SJCRH30 (cell line): ENCODE results near the gene TMEM120A. TPM values are rescaled to one million over a fixed set of nuclear protein-coding genes. Genes with fewer than 3 reads are reported as not detected.
"Not testable (repeated sequence)": the region's sequence is repeated elsewhere in the genome, so short reads cannot be mapped to it uniquely, and the experiment has no call there.

ENCODE experiments used
- DNase-seq, 2 experiments: peaks; one replicate each; pipeline ENCODE4 v3.0.0-alpha.2; 2015 to 2020
- H3K27ac ChIP-seq: fragments of 250-450 bp; sonication (Bioruptor Pico); 2 replicates; pipeline ENCODE4 v1.5.1; 2020; ENCODE audit warnings: mild to moderate bottlenecking, moderate library complexity
- H3K27me3 ChIP-seq: fragments of 250-450 bp; sonication (Bioruptor Pico); 2 replicates; pipeline ENCODE4 v1.5.1; 2020; ENCODE audit warnings: mild to moderate bottlenecking, moderate library complexity
- H3K36me3 ChIP-seq: fragments of 250-450 bp; sonication (Bioruptor Pico); 2 replicates; pipeline ENCODE4 v1.5.1; 2020; ENCODE audit warnings: mild to moderate bottlenecking, moderate library complexity
- H3K4me1 ChIP-seq: fragments of 250-450 bp; sonication (Bioruptor Pico); 2 replicates; pipeline ENCODE4 v1.5.1; 2020; ENCODE audit warnings: mild to moderate bottlenecking, moderate library complexity
- H3K4me3 ChIP-seq: fragments of 250-450 bp; sonication (Bioruptor Pico); 2 replicates; pipeline ENCODE4 v1.5.1; 2020; ENCODE audit warnings: mild to moderate bottlenecking, moderate library complexity
- H3K9me3 ChIP-seq: fragments of 250-450 bp; sonication (Bioruptor Pico); replicated peaks from 2 replicates; pipeline ENCODE4 v1.5.1; 2020; ENCODE audit warnings: mild to moderate bottlenecking, moderate library complexity
- total RNA-seq: library from RNA; depleted of rRNA; stranded (reverse); fragments of >200 nt; shearing (Covaris generic); gene quantifications from 2 replicates; pipeline ENCODE4 v1.2.3, GENCODE V29; 2014

The TMEM120A gene
- total RNA-seq, 1 experiment from 2014 or later = 14.0 TPM

DNA sequence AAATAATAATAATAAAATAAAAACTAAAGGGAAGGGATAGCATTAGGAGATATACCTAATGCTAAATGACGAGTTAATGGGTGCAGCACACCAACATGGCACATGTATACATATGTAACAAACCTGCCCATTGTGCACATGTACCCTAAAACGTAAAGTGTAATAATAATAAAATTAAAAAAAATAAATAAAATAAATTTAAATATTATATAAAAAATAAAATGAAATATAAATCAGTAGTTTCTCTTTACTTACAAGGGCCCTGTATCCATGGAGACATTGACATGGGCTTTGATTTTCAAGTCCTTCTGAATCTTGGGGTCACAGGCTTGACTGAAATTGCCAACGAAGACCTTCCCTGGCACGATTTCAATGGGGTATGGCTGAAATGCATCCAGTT lies 10.6 kb upstream of the TMEM120A start:
- Histone ChIP-seq H3K36me3 (peaks cover 11% of the 10 kb centered on the region; the same call in 1 of the 2 replicates), H3K4me1 (peaks cover 12% of the 10 kb centered on the region)
- H3K27ac ChIP-seq, H3K9me3 ChIP-seq, H3K4me3 ChIP-seq, H3K27me3 ChIP-seq, DNase-seq: not testable (repeated sequence)

DNA sequence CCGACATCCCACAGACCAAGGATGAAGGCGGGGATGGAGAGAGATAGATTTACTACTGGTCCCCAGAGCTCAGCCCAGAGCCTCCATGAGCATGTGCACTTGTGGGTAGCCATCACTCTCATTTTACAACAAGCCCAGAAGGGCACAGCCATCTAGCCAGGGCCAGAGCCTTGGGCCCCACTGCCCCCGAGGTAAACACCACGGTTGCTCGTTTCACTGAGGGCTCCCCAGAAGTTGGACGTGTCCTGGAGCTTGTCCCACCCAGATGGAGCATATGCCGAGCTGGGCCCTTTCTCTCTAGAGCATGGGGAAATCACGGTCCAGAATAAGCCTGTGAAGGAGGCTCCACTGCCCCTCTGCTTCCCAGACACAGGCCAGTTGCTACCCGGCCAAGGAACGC lies 9.0 kb upstream of the TMEM120A start:
- no peak overlapping the region for H3K4me3 ChIP-seq
- no peaks in the 10 kb centered on the region for H3K27me3 ChIP-seq
- H3K36me3 ChIP-seq = peaks cover 14% of the 10 kb centered on the region
- no peak overlapping the region for H3K27ac ChIP-seq
- H3K4me1 ChIP-seq = no peaks in the 10 kb centered on the region
- DNase-seq = no peak
- no peaks in the 10 kb centered on the region for H3K9me3 ChIP-seq

DNA sequence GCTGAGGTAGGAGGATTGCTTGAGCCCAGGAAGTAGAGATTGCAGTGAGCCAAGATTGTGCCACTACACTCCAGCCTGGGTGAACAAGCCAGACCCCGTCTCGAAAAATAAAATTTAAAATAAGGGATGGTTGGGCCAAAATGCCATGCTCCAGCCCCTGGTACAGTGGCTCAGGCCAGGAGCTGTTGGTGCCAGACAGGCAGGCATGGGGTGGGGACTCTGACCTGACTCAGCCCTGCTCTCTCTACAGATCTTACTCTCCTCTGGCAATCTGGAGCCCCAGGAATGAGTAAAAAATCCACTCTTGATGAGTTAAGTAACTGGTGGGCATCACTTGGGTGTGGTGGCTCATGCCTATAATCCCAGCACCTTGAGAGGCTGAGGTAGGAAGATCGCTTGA lies 8.4 kb upstream of the TMEM120A start:
- no peaks in the 10 kb centered on the region for H3K4me1 ChIP-seq
- peaks cover 16% of the 10 kb centered on the region for H3K36me3 ChIP-seq
- no peaks in the 10 kb centered on the region for H3K27me3 ChIP-seq
- H3K27ac ChIP-seq = no peak overlapping the region
- DNase-seq = no peak
- H3K9me3 ChIP-seq = no peaks in the 10 kb centered on the region
- no peak overlapping the region for H3K4me3 ChIP-seq

DNA sequence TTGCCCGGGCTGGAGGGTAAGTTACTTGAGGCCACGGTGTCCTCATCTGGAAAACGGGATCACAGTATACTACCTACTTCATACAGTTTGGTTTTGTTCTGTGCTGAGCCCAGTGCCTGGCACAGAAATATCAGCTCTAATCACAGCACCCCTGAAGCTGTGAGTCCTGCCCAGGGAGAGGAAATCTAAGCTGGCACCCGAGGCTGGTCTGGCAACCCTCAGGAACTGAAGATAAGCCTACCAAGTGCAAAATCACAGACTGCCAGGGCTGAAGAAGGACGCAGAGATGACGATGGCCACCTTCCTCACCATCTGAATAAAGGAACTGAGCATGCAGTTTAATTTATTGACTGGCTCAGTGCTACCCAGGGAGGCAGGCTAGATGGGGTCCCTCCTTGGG lies 7.7 kb upstream of the TMEM120A start:
- no peaks in the 10 kb centered on the region for H3K27me3 ChIP-seq
- no peak for DNase-seq
- H3K9me3 ChIP-seq = no peaks in the 10 kb centered on the region
- H3K27ac ChIP-seq = no peak overlapping the region
- H3K4me1 ChIP-seq = no peaks in the 10 kb centered on the region
- peaks cover 17% of the 10 kb centered on the region for H3K36me3 ChIP-seq
- no peak overlapping the region for H3K4me3 ChIP-seq

DNA sequence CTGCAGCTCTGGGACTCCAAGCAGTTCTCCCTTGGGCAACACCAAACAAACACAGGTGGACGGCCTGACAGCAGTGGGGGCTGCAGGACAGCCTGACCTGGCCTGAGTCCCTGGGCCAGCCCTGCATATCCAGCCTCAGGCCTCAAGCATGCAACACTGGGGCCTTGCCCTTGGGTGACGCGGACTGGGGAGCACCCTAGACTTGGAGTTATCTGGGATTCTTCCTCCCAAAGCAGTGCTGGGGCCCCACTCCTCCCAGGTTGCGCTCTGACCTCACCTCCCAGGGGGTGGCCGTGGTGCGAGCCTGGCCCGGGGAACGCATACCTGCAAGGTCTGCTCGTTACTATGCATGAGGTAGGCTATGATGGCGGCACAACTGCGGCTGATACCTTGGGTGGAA lies 6.2 kb upstream of the TMEM120A start:
- Histone ChIP-seq H3K4me1 (no peaks in the 10 kb centered on the region), H3K27ac (no peak overlapping the region), H3K4me3 (no peak overlapping the region), H3K36me3 (peaks cover 17% of the 10 kb centered on the region), H3K9me3 (no peaks in the 10 kb centered on the region), H3K27me3 (no peaks in the 10 kb centered on the region)
- no peak for DNase-seq

DNA sequence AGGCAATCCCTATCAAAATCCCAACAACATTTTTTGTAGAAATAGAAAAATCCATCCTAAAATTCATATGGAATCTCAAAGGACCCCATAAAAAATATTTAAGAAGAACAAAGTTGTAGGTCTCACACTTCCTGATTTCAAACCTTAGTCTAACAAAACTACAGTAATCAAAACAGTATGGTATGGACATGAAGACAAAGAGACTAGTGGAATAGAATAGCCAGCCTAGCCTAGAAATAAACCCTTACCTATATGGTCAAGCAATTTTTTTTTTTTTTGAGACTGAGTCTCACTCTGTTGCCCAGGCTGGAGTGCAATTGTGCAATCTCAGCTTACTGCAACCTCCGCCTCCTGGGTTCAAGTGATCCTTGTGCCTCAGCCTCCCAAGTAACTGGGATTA lies 3.6 kb upstream of the TMEM120A start:
- Histone ChIP-seq H3K27ac (no peak overlapping the region), H3K9me3 (no peaks in the 10 kb centered on the region), H3K36me3 (peaks cover 13% of the 10 kb centered on the region), H3K4me3 (no peak overlapping the region), H3K4me1 (peaks cover 6% of the 10 kb centered on the region), H3K27me3 (no peaks in the 10 kb centered on the region)
- no peak for DNase-seq

DNA sequence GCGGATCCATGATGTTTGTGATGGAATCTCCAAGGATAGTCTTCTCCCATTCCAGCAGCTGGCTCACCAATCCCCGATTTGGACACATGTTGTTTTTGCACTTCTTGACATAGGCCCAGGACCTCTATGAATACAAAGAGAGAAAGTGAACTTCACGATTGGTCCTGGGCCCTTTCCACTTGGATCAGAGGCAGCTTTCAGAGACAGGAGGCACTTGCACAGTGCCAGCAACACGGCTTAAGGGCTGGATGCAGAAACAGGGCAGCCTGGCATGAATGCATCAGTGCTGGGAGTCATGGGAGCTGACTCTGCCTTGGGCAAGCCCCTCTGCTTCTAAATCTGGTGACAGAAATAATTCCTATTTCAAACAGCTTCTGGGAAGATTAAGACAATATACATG lies 2.1 kb upstream of the TMEM120A start:
- no peaks in the 10 kb centered on the region for H3K27me3 ChIP-seq
- H3K27ac ChIP-seq = no peak overlapping the region
- H3K9me3 ChIP-seq = no peaks in the 10 kb centered on the region
- H3K4me1 ChIP-seq = peaks cover 10% of the 10 kb centered on the region
- no peak overlapping the region for H3K4me3 ChIP-seq
- no peak for DNase-seq
- H3K36me3 ChIP-seq = peaks cover 6% of the 10 kb centered on the region; the same call in 1 of the 2 replicates

DNA sequence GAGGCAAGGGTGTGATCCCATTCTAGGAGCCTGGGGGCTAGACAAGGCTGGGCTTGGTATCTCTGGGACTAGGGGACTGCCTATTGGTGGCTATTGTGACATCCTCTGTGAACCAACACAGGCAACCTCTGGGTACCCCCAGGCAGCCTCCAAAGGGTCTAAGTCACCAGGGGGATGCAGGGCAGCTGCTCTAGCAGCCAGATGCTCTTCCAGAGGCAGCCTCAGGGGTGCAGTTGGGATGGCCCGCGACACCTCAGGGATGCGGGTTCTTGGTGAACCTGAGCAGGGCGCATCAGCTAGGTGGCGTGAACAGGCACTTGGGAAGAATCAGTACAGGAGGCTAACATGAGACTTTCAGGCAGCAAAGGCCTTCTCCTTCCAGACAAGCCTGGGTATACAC lies 1.6 kb upstream of the TMEM120A start:
- Histone ChIP-seq H3K27ac (no peak overlapping the region), H3K36me3 (peaks cover 6% of the 10 kb centered on the region; the same call in 1 of the 2 replicates), H3K4me1 (peaks cover 15% of the 10 kb centered on the region), H3K27me3 (no peaks in the 10 kb centered on the region), H3K9me3 (no peaks in the 10 kb centered on the region), H3K4me3 (no peak overlapping the region)
- no peak for DNase-seq

DNA sequence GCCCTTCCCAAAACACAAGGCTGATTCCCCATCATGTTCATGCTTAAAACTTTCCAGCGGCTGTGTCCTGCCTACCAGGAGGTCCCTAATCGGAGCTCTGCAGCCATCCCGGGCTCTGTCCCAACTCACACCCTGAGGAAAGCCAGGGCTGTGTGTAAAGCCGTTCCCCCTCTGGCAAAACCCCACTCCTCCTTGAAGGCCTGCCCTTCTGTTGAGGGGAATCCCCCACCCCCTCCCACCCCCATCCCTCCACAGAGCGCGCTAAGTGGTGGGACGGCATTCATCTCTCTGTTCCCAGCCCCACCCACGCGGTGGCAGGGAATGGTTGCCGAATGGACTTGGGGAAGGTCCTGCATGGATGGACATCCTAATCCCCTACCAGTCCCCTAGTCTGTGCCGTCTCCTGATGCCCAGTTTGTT lies 667 bp upstream of the TMEM120A start:
- no peak overlapping the region for H3K27ac ChIP-seq
- H3K4me3 ChIP-seq = peak overlapping the region; percentile 77
- H3K36me3 ChIP-seq = peaks cover 6% of the 10 kb centered on the region; the same call in 1 of the 2 replicates
- H3K27me3 ChIP-seq = no peaks in the 10 kb centered on the region
- H3K9me3 ChIP-seq = no peaks in the 10 kb centered on the region
- peaks cover 20% of the 10 kb centered on the region for H3K4me1 ChIP-seq
- DNase-seq = no peak

DNA sequence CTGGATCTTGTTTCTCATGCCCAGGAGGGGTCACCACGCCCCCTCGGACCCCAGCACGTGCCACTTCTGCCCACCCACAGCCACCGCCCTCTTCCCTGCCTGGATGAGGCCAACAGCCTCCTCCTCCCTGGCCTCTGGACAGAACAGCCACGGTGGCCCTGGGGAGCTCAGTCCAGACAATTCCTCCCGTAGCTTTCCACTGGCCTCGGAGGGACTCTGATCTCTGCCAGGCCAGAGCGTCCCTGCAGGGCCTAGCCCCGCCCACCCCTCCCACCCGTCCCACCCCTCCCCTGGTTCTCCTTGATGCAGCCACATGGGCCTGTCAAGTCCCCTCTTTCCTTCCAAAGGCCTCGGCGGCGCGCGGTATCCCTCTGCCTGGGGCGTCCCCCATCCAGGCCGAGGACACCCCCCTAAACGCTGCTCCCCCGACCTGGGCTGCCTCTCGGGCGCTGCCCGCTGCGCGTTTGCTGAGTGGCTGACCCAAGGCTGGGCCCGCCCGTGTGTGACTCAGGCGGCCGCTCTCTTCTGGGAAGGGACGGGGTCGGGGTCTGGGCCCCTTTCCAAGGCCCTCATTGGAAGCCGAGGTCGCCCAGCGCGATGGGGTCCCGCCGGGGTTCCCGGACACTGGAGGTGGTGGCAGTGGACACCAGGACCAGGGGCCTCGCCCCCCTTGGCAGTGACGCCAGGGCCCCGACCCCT lies 557 bp downstream of the TMEM120A start:
- Histone ChIP-seq H3K27me3 (no peaks in the 10 kb centered on the region), H3K9me3 (no peaks in the 10 kb centered on the region), H3K36me3 (0 out of 2 replicates have a peak, but pooled peaks cover 3% of the 10 kb centered on the region), H3K27ac (peak overlapping the region; percentile 43), H3K4me1 (peaks cover 28% of the 10 kb centered on the region), H3K4me3 (peak overlapping the region; percentile 77)
- peak; percentile 81 to 83 for DNase-seq

DNA sequence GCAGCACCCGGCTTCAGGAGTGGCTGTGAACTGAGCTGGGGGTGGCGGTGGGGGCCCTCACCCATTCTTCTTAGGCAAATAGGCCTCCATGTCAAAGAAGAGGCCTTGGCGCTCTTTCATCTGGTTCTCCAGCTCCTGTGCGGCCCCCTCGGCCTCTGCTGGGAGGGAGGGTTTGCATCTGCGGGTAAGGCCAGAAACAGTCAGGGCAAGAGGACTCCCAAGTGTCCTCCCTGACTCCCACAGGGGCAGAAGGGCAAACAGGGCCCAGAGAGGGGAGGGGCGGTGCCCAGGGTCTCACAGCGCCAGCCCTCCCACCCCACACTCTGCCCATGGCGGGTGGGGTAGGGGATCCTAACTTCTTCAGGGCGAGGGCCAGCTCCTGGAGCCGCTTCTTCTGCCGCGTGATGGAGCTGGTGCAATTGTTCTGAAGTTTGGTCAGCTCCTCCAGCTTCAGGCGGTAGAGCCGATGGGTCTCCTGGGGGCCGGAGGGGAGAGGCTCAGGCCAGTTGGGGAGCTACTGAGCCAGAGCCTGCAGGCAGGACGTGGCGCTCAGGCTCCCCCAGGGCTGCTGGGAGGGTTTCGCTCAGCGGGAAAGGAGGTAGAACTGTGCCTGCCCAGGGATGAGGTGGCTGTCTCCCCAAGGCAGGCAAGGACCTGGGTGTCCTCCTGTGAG lies 2.2 kb downstream of the TMEM120A start:
- Histone ChIP-seq H3K9me3 (no peaks in the 10 kb centered on the region), H3K27me3 (no peaks in the 10 kb centered on the region), H3K27ac (no peak overlapping the region), H3K36me3 (peaks cover 9% of the 10 kb centered on the region; the same call in 1 of the 2 replicates), H3K4me3 (no peak overlapping the region), H3K4me1 (peaks cover 28% of the 10 kb centered on the region)
- peak in 1 of 2 experiments; percentile 6 for DNase-seq

DNA sequence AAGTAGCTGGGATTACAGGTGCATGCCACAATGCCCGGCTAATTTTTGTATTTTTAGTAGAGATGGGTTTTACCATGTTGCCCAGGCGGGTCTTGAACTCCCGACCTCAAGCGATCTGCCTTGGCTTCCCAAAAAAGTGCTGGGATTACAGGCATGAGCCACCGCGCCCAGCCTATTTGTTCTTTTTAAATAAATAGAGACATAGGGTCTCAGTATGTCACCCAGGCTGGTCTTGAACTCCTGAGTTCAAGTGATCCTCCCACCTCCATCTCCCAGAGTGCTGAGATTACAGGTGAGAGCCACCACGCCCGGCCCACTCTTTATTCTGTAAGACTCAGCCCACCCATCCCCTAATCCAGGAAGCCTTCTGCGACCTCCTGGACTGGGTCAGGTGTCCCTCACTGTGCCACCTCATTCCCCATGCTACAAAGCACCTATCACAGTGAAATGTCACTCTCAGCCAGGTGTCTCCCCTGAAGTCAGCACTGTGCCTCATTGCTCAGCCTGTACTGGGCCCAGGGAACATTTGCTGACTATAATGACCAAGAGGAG lies 2.8 kb downstream of the TMEM120A start:
- peak in 1 of 2 experiments; percentile 1 for DNase-seq
- H3K27ac ChIP-seq = no peak overlapping the region
- peaks cover 14% of the 10 kb centered on the region; the same call in 1 of the 2 replicates for H3K36me3 ChIP-seq
- H3K27me3 ChIP-seq = no peaks in the 10 kb centered on the region
- peaks cover 28% of the 10 kb centered on the region for H3K4me1 ChIP-seq
- H3K9me3 ChIP-seq = no peaks in the 10 kb centered on the region
- H3K4me3 ChIP-seq = no peak overlapping the region

DNA sequence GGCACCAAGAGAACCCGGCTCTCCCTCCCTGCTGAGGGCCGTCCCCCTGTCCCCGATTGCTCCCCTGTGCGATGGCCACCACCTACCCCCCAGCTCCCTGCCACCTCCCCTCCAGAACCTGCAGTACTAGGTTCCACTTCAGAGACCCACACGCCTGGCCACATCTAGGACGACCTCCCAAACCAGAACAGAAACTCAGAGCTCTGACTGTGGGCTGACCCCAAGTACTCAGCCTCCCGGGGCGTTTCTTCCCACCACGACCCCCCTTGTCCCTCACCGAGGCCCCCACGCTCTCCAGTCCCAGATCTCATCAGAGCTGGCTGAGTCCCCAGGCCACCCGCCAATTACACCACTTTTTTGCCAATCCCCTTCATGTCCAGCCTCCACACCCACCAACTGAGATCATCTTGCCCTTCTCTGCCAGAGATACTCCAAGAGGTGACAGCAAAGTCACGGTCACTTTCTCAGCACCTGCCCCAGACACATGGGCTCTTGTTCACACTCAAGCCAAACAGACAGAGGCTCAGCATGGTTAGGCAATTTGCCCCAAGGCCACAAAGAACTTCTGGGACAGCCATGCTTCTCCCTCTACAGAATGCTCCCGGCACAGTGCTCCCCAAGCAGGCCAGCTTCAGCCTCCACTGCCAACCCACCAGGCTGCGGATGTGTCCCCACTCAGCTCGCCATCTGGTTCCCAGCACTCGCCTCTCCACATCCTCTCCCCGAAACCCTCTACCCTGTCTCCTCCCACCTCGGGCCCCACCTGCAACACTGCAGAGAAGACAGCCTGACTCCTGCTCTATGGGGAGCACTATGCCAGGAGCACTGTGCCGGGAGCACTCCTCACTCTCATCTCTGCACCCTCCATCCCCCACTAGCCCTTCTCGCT lies 4.7 kb downstream of the TMEM120A start:
- DNase-seq = peak in 1 of 2 experiments; percentile 48
- no peaks in the 10 kb centered on the region for H3K27me3 ChIP-seq
- no peak overlapping the region for H3K4me3 ChIP-seq
- peaks cover 33% of the 10 kb centered on the region for H3K36me3 ChIP-seq
- H3K9me3 ChIP-seq = no peaks in the 10 kb centered on the region
- peaks cover 28% of the 10 kb centered on the region for H3K4me1 ChIP-seq
- no peak overlapping the region for H3K27ac ChIP-seq

DNA sequence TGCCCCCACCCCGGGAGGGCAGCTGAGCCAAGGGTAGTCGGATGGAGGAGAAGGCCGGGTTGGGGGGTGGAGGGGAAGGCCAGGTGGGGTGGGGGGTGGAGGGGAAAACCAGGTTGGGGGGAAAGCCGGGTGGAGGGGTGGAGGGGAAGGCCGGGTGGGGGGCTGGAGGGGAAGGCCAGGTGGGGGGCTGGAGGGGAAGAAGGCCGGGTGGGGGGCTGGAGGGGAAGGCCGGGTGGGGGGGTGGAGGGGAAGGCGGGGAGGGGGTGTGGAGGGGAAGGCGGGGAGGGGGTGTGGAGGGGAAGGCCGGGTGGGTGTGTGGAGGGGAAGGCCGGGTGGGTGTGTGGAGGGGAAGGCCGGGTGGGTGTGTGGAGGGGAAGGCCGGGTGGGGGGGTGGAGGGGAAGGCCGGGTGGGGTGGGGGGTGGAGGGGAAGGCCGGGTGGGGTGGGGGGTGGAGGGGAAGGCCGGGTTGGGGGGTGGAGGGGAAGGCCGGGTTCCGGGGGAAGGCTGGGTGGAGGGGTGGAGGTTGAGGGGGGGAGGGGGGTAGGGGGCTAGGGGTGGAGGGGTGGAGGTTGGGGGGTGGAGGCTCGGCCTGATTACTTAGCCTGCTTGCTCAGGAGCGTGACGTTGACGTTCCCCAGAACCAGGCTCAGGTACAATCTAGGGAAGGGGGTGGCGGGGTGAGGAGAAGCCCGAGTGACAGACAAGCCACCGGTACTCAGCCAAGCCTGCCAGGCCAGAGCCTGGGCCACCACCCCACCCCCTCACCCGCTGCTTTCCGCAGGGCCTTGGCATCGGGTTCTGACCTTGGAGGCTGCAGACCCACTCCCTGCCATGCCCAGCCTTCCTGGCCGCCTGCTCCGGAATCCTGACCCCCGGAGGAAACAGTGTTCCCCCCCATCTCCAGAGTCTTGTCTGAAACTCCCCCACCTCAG lies 5.6 kb downstream of the TMEM120A start:
- Histone ChIP-seq H3K36me3 (peaks cover 42% of the 10 kb centered on the region), H3K27me3 (no peaks in the 10 kb centered on the region), H3K27ac (no peak overlapping the region), H3K4me1 (peaks cover 28% of the 10 kb centered on the region), H3K4me3 (no peak overlapping the region), H3K9me3 (no peaks in the 10 kb centered on the region)
- no peak for DNase-seq
